LNCAP (cell line): Measurements from ENCODE around the gene DNPH1.

Experiments used
- TF ChIP-seq, protein P1 (sequence below): fragments of 450-650 bp; IDR thresholded peaks from 2 replicates; pipeline ENCODE4 v1.5.1; 2017; ENCODE audit warnings: mild to moderate bottlenecking

DNPH1 gene

DNA sequence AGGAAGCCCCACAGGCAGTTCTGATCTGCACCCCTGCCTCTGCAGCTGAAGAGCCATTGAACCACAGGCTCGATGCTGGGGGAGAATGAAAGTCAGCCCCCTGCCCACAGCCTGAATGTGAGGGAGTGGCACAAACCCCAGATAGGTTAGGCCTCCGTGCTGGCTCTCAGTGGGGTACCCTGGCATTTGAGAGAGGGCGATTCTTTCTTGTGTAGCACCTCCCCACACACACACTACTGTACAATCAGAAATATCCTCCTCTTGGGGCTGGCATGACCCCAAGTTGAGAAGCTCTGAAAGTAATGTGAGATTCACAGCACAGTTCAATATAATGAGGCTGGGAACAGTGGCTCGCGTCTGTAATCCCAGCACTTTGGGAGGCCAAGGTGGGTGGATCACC is 31.9 kb upstream of the DNPH1 start:
- TF ChIP-seq, protein P1, sequence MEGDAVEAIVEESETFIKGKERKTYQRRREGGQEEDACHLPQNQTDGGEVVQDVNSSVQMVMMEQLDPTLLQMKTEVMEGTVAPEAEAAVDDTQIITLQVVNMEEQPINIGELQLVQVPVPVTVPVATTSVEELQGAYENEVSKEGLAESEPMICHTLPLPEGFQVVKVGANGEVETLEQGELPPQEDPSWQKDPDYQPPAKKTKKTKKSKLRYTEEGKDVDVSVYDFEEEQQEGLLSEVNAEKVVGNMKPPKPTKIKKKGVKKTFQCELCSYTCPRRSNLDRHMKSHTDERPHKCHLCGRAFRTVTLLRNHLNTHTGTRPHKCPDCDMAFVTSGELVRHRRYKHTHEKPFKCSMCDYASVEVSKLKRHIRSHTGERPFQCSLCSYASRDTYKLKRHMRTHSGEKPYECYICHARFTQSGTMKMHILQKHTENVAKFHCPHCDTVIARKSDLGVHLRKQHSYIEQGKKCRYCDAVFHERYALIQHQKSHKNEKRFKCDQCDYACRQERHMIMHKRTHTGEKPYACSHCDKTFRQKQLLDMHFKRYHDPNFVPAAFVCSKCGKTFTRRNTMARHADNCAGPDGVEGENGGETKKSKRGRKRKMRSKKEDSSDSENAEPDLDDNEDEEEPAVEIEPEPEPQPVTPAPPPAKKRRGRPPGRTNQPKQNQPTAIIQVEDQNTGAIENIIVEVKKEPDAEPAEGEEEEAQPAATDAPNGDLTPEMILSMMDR = no peak

DNA sequence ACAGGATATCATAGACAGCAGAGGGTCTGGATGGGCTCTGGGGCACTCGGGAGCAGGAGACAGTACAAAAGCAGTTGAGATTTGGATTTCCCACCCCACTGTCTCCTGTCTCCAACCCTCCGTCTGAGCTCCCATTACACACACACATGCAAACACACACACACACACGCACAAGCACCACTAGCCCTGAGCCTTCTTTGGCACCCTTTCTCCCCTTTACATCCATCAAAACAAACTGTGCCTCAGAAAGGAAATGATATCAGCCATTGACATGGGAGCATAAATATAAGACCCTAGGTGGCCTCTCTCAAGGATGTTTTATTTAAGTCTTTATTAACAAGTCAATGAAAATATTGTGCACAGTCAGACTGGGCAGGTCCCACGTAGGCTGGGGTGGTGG is 31.5 kb upstream of the DNPH1 start:
- TF ChIP-seq, protein P1 = no peak

- TF ChIP-seq, protein P1 = no peak
These were observed 29.8 kb upstream of the DNPH1 start for GRCh38 chr6:43258807-43259686.

DNA sequence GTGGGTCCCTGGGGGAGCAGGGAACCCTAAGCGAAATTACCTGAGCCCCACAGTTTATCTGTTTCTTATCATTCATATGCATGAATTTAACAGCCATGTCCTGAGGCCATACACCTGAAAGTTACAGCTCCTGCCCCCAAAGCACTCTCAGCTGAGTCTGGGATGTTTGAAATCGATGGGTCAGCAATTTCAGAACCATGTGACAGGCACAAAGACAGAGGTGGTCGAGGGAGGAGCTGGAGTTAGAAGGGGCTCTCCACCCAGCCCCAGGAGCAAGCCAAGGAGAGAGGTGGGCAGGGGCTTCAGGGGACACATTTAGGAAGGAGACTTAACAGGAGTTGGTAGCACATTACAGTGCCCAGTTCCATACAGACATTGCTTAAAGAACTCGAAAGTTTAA is 28.9 kb upstream of the DNPH1 start:
- TF ChIP-seq, protein P1 = no peak

DNA sequence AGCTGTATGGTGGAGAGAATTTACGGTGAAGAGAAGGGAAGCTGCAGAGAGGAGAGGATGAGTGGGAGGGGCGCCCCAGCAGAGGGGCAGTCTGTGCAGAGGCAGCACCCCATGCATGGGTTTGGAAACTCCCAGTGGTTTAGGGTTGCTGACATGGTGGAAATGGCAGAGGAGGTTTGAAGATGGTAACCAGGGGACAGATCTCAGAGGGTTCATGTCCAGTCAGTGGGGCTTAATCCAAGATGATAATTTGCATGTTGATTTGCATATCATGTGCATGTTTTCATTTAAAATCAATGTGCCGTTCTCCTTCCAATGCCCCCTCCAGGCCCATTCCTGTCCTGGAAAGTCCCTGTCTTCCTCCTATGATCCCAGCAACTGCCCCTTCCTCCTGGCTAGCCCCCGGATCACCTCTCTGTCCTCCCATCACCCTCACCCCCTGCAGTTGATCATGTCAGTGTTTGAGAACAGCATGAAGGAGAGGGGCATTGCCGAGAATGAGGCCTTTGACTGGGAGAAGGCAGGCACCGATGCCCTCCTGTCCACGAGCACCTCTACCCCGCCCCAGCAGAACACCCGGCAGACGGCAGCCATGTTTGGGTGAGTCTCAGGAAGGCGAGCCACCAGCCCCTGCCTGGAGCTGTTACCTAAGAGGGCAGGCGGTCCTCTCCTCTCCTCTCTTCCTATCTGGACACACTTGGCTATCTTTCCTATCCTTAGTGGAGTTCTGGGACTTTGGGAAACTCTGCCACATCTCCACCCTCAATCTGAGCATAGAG is 28.3 kb upstream of the DNPH1 start:
- TF ChIP-seq, protein P1 = no peak

GRCh38 chr6:43256670-43257366 is 27.5 kb upstream of the DNPH1 start:
- TF ChIP-seq, protein P1 = no peak

- TF ChIP-seq, protein P1 = no peak
These were observed 26.2 kb upstream of the DNPH1 start for GRCh38 chr6:43255408-43256054.
